GM21717 (cell line): ENCODE results near the gene NANS.
"Not testable (repeated sequence)": the region's sequence is repeated elsewhere in the genome, so short reads cannot be mapped to it uniquely, and the experiment has no call there.

Experiments
- ATAC-seq: cut with Tn5 transposase; IDR thresholded peaks from one replicate; pipeline ENCODE4 v1.9.1; 2021; ENCODE audit warnings: mild to moderate bottlenecking, moderate library complexity; ENCODE audit not compliant: unreplicated experiment

NANS gene

GRCh38 chr9:98099346-98099745 is 42.8 kb downstream of the NANS start:
- no peak for ATAC-seq

DNA sequence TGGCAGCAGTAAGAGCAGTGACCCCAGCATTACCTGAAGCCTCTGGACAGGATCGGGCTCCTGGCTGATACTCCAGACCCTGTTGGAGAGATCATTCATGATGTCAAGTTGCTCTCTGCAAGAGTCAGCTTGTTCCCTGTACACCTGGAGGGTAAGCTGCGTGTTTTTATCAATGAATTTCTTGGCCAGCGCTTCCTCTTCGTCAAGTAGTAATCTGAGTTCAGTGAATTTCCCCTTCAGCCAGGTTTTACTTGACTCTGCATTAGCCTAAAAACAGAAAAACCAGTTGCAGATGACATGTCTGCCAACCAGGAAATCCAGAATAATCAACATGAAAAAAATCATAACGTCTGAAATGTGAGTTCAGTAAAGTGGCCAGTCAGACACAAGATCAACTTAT is 43.4 kb downstream of the NANS start:
- no peak for ATAC-seq

DNA sequence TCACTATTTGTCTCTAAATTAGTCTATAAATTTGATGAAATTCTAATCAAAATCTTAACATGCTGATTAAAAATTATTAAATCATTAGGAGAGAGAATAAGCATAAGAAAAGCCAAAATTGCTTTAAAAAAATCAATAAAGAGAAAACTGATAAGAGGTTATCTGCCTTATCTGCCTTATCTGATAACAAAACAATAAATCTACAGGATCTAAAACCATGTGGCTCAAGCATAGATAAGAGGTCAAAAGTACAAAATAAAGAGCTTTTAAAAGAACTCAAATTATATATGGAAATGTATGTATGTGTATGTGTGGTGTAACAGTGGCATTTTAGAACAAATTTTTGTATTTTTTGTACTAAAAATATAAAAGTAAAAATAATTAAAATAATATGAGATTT is 43.9 kb downstream of the NANS start:
- ATAC-seq, result no peak

- ATAC-seq, result no peak
Observed at GRCh38 chr9:98101416-98101815, 44.9 kb downstream of the NANS start.

DNA sequence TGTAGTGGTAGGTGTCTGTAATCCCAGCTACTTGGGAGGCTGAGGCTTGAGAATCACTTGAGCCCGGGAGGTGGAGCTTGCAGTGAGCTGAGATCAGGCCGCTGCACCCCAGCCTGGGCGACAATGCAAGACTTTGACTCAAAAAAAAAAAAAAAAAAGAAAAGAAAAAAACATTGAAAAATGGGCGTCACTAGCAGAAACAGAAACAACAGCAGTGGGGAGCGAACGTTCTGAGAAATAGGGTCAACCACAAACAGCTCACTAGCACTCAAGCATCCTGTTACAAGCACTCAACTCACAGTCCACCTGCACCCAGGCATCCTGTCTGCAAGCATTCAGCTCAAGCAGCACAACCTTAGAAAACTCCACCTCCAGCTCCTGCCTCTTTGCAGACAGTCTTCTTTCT is 45.3 kb downstream of the NANS start:
- ATAC-seq, result peak; percentile 96

- ATAC-seq, result no peak
Observed at GRCh38 chr9:98104445-98104881, 47.9 kb downstream of the NANS start.

- no peak for ATAC-seq
Observed at GRCh38 chr9:98105006-98105405, 48.5 kb downstream of the NANS start.

DNA sequence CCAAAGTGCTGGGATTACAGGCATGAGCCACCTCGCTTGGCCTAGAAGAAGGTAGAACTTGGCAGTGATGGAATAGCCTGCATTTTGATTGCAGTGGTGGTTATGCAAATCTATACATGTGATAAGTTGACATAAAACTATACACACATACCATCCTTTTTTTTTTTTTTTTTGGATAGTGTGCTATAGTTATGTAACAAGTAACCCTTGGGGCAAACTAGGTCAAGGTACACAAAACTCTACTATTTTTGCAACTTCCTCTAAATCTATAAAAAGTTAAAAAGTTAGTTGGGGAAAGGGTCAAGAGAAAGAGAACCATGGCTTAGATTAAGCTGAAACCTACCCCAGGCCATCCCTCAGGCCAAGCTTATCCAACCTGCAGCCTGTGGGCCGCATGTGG is 51.4 kb downstream of the NANS start:
- peak; percentile 1 for ATAC-seq

DNA sequence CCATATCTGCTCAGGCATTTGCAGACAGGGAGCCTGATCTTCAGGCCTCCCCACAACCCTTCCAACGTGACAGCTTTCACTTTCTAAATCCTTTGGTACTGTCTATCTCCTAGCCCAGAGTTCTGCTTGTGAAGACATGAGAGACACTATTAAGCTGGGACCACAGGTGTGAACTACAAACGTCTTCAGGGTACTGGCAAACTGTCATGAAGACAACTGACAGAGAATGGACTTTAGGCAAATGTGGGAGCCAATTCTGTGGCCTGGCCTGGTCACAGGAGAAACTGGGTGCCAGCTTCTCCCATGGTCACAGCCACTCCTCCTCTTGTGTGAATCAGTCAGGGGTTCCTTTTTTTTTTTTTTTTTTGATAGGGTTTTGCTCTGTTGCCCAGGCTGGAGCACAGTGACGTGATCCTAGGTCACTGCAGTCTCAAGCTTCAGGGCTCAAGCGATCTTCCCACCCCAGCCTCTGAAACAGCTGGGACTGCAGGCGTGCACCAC is 52.0 kb downstream of the NANS start:
- ATAC-seq, result peak; percentile 69

- ATAC-seq, result no peak
Observed at GRCh38 chr9:98109052-98109451, 52.5 kb downstream of the NANS start.

DNA sequence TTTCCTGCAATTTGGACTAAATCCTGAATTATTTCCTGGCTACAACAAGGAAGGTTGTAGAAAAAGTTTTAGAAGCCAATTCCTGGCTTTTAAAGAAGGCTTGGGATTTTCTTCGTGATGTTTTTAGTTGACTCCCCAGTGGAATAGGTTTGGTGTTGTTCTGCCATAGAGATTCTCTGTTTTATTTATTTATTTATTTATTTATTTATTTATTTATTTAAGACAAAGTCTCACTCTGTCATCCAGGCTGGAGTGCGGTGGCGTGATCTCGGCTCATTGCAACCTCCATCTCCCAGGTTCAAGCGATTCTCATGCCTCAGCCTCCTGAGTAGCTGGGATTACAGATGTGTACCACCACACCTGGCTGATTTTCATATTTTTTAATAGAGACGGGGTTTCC is 60.6 kb downstream of the NANS start:
- not testable (repeated sequence) for ATAC-seq

- peak; percentile 63 for ATAC-seq
Observed at GRCh38 chr9:98117984-98118639, 61.6 kb downstream of the NANS start.

DNA sequence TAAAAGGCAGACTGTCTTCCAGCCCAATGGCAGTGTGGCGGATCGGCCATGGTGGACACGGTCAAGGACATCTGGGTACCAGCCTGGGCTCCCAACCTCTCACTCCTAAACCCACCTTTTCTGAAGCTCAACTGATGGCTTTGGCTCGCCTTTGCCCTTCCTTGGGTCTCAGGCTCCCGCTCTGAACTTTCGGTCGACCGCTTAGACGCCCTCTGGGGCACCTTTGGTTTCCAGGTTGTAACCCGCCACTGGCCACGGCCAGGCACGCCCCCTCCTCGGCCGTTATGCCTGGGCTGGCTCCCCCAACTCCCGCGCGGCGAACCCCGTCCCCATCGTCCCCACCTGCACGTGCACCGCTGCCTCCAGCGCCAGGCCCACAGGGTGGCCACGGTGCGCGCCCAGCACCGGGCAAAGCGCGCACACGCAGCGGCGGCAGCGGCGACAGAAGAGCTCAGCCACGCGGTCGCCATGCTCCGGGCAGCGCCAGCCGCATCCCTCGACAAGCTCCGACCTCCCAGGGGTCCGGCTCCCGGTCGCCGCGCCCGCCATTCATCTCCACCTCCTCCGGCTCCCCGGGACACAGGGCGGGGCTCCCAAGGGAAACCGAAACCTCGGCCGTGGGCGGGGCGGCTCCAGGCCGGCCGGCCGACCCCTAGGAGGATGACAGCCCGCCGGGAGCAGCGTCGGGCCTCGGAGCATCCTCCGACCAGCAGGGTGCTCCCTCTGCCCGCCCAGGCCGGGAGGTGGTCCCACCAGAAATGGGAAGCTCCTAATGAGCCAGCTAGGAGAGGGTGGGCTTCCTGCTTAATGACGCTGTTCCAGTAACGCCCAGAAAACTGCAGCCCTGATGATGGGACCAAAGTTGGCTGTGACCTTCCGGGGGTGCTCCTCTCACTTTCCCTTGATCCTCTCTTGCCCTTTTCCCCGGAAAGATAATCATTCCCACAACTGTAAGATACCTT is 62.4 kb downstream of the NANS start, which contains the start of gene TRIM14:
Gene TRIM14 (minus strand): TSS at position 583 of the 962 bp plus-strand sequence. CDS start 34 bp downstream, at position 549.
- peak; percentile 59 for ATAC-seq

GRCh38 chr9:98120476-98120875 is 63.9 kb downstream of the NANS start:
- no peak for ATAC-seq

DNA sequence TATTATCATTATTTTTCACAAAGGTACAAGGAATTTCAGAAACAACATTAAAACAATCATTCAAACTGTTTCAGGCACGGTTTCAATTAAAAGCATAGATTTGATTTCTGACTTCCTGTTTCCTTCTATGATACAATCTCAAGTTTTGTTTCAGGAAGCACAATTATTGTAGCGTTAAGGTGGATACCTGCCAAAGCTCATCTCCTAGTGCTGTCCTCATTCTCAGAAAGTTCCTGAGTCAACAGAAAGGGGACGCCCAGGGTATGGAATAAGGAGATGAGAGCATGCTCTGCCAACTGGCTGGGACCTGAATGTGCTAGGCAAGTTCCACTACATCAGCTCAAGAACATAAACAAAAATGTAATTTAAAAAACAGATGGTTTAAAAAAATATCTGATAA is 64.5 kb downstream of the NANS start:
- no peak for ATAC-seq

- ATAC-seq, result not testable (repeated sequence)
Observed at GRCh38 chr9:98124091-98124490, 67.6 kb downstream of the NANS start.

DNA sequence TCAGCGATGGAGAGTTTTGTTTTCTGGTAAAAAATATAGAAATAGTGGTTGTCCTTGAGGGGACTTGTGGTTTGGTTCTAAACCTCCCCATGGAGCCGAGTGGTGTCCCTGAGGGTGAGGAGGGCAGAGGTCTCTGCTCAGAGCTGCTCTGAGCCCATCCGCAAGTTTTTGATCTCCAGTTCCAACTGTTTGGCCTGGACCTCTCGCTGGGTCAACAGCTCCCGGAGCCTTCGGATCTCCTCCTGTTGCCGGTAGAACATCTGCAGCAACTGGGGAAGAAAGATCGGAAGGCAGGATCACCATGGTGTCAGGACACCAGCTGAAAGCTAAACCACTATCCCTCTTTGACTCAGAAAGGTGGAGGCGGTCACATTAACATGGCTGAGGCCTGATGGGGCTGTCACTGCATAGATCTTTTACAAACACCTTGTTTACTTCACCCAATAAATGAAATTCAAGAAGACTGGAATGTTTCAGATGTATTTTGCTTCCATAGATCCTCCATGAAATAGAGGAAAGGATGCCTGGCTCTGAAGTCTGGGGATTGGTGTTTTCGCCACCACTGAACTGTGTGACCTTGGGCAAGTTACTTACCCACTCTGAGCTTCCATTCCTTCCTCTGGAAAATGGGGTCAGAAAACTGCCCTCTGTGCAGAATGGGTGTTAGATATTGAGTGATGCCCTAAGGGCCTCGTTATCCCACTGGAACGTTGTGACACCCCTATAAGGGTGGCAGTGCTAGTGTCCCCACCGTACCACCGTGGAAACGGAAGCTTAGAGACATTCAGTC is 68.3 kb downstream of the NANS start:
- ATAC-seq, result no peak

DNA sequence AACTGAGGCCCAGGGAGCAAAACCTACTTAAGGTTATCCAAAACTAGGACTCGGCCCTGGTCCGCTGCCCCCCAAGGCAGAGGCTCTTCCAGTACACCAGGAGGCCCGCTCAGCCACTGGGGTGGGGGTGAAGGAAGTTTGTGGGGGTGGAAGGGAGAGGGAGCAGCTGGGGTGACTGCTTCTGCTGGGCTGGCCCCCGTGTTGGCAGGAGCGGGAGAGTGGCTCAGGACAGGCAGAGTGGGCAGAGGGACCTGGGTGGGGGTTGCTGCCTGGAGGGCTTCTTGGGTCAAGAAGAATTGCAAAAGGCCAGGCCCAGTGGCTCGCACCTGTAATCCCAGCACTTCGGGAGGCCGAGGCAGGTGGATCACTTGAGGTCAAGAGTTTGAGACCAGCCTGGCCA is 70.7 kb downstream of the NANS start:
- ATAC-seq, result no peak

GRCh38 chr9:98128316-98128715 is 71.8 kb downstream of the NANS start:
- no peak for ATAC-seq

GRCh38 chr9:98129451-98129881 is 72.9 kb downstream of the NANS start:
- peak; percentile 64 for ATAC-seq

DNA sequence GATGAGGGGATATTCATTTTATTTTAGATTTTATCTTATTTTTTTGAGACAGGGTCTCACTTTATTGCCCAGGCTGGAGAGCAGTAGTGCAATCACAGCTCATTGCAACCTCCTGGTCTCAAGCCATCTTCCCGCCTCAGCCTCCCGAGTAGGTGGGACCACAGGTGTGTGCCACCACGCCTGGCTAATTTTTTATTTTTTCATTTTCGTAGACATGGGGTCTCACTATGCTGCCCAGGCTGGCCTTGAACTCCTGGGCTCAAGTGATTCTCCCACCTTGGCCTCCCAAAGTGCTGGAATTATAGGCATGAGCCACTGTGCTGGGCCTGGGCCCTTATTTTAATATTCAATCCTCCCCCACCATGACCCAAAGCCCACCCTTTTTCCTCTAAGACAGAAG is 73.5 kb downstream of the NANS start:
- not testable (repeated sequence) for ATAC-seq
